ENCODE data around the gene SCYL3. TPM values are rescaled to one million over a fixed set of nuclear protein-coding genes. Genes with fewer than 3 reads are reported as not detected.

SCYL3 gene
- total and polyA plus RNA-seq, 2 of the 13 experiments (the other 11 are each of a cell fraction or from before 2014, with no cell fraction given), result 3.3 to 4.9 TPM

- TF ChIP-seq MAZ (IDR thresholded peaks at IDR 0.05; ENCODE audit: borderline replicate concordance, low read depth, low read length) (peak; percentile 53; the same call in 1 of the 2 replicates), MAZ (CRISPR knock-in tag; IDR thresholded peaks at IDR 0.05; ENCODE audit: low read depth) (peak; percentile 76), TCF12 (IDR thresholded peaks at IDR 0.05) (no peak), TCF12 (CRISPR knock-in tag; IDR thresholded peaks at IDR 0.05) (no peak), MED8 (CRISPR knock-in tag; IDR thresholded peaks at IDR 0.05; ENCODE audit: insufficient replicate concordance) (peak; percentile 58), ZSCAN21 (CRISPR knock-in tag; IDR thresholded peaks at IDR 0.05; ENCODE audit: borderline replicate concordance) (peak; percentile 41; the same call in 1 of the 2 replicates), HCFC1 (IDR thresholded peaks at IDR 0.05; ENCODE audit: low read depth, low read length) (peak; percentile 80), NONO (IDR thresholded peaks at IDR 0.05) (no peak), NONO (CRISPR knock-in tag; conservative IDR thresholded peaks at IDR 0.05) (peak; percentile 39; the same call in 1 of the 2 replicates), FOXK1 (CRISPR knock-in tag; IDR thresholded peaks at IDR 0.05; ENCODE audit: borderline replicate concordance, low read depth) (peak; percentile 86; the same call in 1 of the 2 replicates), CBX1 (IDR thresholded peaks at IDR 0.05; ENCODE audit: low read depth) (no peak), ESRRA (CRISPR knock-in tag; IDR thresholded peaks at IDR 0.05; ENCODE audit: low read depth) (peak; percentile 33; the same call in 1 of the 2 replicates), ZBED4 (CRISPR knock-in tag; IDR thresholded peaks at IDR 0.05; ENCODE audit: borderline replicate concordance) (no peak; the same call in 1 of the 2 replicates), ZKSCAN8 (CRISPR knock-in tag; IDR thresholded peaks at IDR 0.05; ENCODE audit: borderline replicate concordance) (0 out of 2 replicates have a peak, but pooled peaks have one; percentile 23), HMGXB4 (CRISPR knock-in tag; IDR thresholded peaks at IDR 0.05; ENCODE audit: borderline replicate concordance in 1 of 2, low read depth in 1 of 2) (peak; percentile 25 to 87; a peak in 2 of 4 replicates), NFE2L1 (CRISPR knock-in tag; IDR thresholded peaks at IDR 0.05; ENCODE audit: borderline replicate concordance) (no peak), PAXIP1 (CRISPR knock-in tag; conservative IDR thresholded peaks at IDR 0.05) (peak; percentile 43)
These were observed at the start of gene SCYL3 (continued) for GRCh38 chr1:169893645-169894423.

Data from HepG2 (cell line).